Prostate gland (tissue), 2 donors: ENCODE data around the gene ITPR2. TPM values are rescaled to one million over a fixed set of nuclear protein-coding genes. Genes with fewer than 3 reads are reported as not detected.

ENCODE experiments used
- DNase-seq: peaks from one replicate; pipeline ENCODE4 v3.0.0-alpha.2; 2019; ENCODE audit warnings: low spot score
- H3K27ac ChIP-seq, 2 donors: fragments of 200-600 bp; sonication (generic); 2 replicates each; pipeline ENCODE4 v1.5.1; 2017 to 2019
- H3K27me3 ChIP-seq: fragments of 200-600 bp; sonication (generic); replicated peaks from 2 replicates; pipeline ENCODE4 v1.5.1; 2019; ENCODE audit not compliant: insufficient read depth
- H3K36me3 ChIP-seq, 2 donors: fragments of 200-600 bp; sonication (generic); 1 replicate in 1 of 2; 2 replicates in 1 of 2; pipeline versions ENCODE4 v1.5.1 to v1.8.1; 2017 to 2019
- H3K4me1 ChIP-seq: fragments of 200-600 bp; sonication (generic); replicated peaks from 2 replicates; pipeline ENCODE4 v1.5.1; 2019
- H3K4me3 ChIP-seq, 2 donors: fragments of 200-600 bp; sonication (generic); 2 replicates each; pipeline ENCODE4 v1.5.1; 2017 to 2019
- H3K9me3 ChIP-seq: fragments of 200-600 bp; sonication (generic); 2 replicates; pipeline ENCODE4 v1.5.1; 2017
- POLR2A ChIP-seq: fragments of 450-650 bp; IDR thresholded peaks from one replicate; pipeline ENCODE4 v1.6.1; 2016; ENCODE audit warnings: antibody characterized with exemption, mild to moderate bottlenecking
- POLR2AphosphoS5 ChIP-seq: sonication (generic); formaldehyde crosslinking; IDR thresholded peaks from one replicate; pipeline ENCODE4 v1.6.1; 2017; ENCODE audit warnings: antibody characterized with exemption
- WGBS: methylation state at CpG from one replicate; pipeline ENCODE4 v1.1.5; 2018; 5-methylcytosine and 5-hydroxymethylcytosine counted together
- intact Hi-C: fragments of 100-400 bp; cut with DNase I; formaldehyde crosslinking; loops from one replicate; pipeline ENCODE4 v1.14.2; 2022
- total RNA-seq, 2 donors: library from RNA; depleted of rRNA; stranded (reverse); fragments of >200 nt; gene quantifications; one replicate each; pipeline ENCODE4 v1.1.0, GENCODE V29; 2016
- TF ChIP-seq, protein P1 (sequence below), 4 experiments: fragments of 200-600 bp in 2 of 4; fragments of 450-650 bp in 2 of 4; sonication (generic) in 2 of 4; IDR thresholded peaks; 1 replicate in 3 of 4; 2 replicates in 1 of 4; pipeline ENCODE4 v1.5.1; 2016 to 2019; ENCODE audit warnings: antibody characterized with exemption in 4 of 4, mild to moderate bottlenecking in 2 of 4, moderate library complexity in 2 of 4

ITPR2 gene
- total RNA-seq, 2 donors from 2014 or later = 30.0 to 44.4 TPM

DNA sequence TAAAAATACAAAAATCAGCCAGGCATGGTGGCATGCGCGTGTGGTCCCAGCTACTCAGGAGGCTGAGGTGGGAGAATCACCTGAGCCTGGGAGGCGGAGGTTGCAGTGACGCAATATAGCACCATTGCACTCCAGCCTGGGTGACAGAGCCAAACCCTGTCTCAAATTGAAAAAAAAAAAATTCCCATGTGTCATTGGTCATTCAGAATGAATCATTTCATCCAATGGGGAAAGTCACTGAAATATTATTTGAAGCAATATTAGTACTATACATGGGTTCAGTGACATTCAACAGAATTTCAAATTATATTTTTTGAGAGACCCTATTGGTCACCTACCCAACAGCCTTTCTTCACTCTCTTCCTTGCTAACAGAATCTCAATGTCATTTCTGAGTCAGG is 276.1 kb downstream of the ITPR2 start:
- Histone ChIP-seq H3K27ac (no peak overlapping the region), H3K27me3 (no peaks in the 10 kb centered on the region), H3K4me1 (no peaks in the 10 kb centered on the region), H3K4me3 (no peak overlapping the region), H3K9me3 (no peaks in the 10 kb centered on the region), H3K36me3 (no peaks in the 10 kb centered on the region)
- intact Hi-C loops = no loop called here
- TF ChIP-seq, protein P1, sequence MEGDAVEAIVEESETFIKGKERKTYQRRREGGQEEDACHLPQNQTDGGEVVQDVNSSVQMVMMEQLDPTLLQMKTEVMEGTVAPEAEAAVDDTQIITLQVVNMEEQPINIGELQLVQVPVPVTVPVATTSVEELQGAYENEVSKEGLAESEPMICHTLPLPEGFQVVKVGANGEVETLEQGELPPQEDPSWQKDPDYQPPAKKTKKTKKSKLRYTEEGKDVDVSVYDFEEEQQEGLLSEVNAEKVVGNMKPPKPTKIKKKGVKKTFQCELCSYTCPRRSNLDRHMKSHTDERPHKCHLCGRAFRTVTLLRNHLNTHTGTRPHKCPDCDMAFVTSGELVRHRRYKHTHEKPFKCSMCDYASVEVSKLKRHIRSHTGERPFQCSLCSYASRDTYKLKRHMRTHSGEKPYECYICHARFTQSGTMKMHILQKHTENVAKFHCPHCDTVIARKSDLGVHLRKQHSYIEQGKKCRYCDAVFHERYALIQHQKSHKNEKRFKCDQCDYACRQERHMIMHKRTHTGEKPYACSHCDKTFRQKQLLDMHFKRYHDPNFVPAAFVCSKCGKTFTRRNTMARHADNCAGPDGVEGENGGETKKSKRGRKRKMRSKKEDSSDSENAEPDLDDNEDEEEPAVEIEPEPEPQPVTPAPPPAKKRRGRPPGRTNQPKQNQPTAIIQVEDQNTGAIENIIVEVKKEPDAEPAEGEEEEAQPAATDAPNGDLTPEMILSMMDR (IDR thresholded peaks at IDR 0.05) = no peak
- no peak for TF ChIP-seq POLR2A
- no peak for TF ChIP-seq POLR2AphosphoS5
- no peak for DNase-seq
- 99% methylated on average over 4 of the region's 4 CpGs for WGBS

GRCh38 chr12:26555139-26555538 is 277.9 kb downstream of the ITPR2 start:
- TF ChIP-seq POLR2AphosphoS5 (no peak), POLR2A (no peak)
- TF ChIP-seq, protein P1 (IDR thresholded peaks at IDR 0.05) = no peak

GRCh38 chr12:26554332-26554731 is 278.7 kb downstream of the ITPR2 start:
- Histone ChIP-seq H3K4me3 (no peak overlapping the region), H3K36me3 (no peaks in the 10 kb centered on the region), H3K4me1 (no peaks in the 10 kb centered on the region), H3K27me3 (no peaks in the 10 kb centered on the region), H3K27ac (no peak overlapping the region), H3K9me3 (no peaks in the 10 kb centered on the region)
- DNase-seq = no peak
- TF ChIP-seq POLR2AphosphoS5 (no peak), POLR2A (no peak)
- TF ChIP-seq, protein P1 (IDR thresholded peaks at IDR 0.05) = no peak
- intact Hi-C loops = no loop called here
- WGBS = 73% methylated on average over 4 of the region's 4 CpGs

More at GRCh38 chr12:26555139-26555538, 277.9 kb downstream of the ITPR2 start:
- no peaks in the 10 kb centered on the region for H3K27me3 ChIP-seq
- H3K36me3 ChIP-seq = no peaks in the 10 kb centered on the region
- intact Hi-C loops = no loop called here
- no peak overlapping the region for H3K27ac ChIP-seq
- DNase-seq = no peak
- WGBS = 92% methylated on average over 4 of the region's 4 CpGs
- no peaks in the 10 kb centered on the region for H3K9me3 ChIP-seq
- no peaks in the 10 kb centered on the region for H3K4me1 ChIP-seq
- H3K4me3 ChIP-seq = no peak overlapping the region

GRCh38 chr12:26551385-26551784 is 281.6 kb downstream of the ITPR2 start:
- H3K27ac ChIP-seq = no peak overlapping the region
- DNase-seq = no peak
- H3K36me3 ChIP-seq = no peaks in the 10 kb centered on the region
- no peak for TF ChIP-seq POLR2A
- no peak for TF ChIP-seq POLR2AphosphoS5
- TF ChIP-seq, protein P1 (IDR thresholded peaks at IDR 0.05) = no peak
- 92% methylated on average over 3 of the region's 3 CpGs for WGBS
- H3K4me3 ChIP-seq = no peak overlapping the region
- H3K27me3 ChIP-seq = no peaks in the 10 kb centered on the region
- no peaks in the 10 kb centered on the region for H3K4me1 ChIP-seq
- no peaks in the 10 kb centered on the region for H3K9me3 ChIP-seq
- intact Hi-C loops = no loop called here

DNA sequence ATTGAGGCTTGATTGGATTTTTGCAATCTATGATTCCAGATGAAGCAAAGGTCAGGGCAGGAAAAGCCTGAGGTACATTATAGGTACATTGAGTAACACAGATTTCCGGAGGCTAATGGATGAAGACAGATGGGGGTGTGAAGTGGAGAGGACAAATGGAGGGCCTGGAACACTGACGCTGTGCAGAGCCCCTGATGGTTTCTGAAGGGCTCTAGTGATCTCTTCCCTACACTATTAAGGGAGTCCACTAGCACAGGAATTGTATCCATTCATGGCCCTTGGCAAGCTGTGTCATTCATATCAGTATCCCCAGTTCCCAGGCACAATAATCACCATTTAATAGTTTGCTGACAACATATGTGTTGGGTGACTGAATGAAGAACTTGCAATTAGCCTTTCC is 284.8 kb downstream of the ITPR2 start:
- intact Hi-C loops = no loop called here
- Histone ChIP-seq H3K9me3 (no peaks in the 10 kb centered on the region), H3K27me3 (no peaks in the 10 kb centered on the region), H3K36me3 (no peaks in the 10 kb centered on the region), H3K27ac (no peak overlapping the region), H3K4me1 (no peaks in the 10 kb centered on the region), H3K4me3 (no peak overlapping the region)
- no peak for TF ChIP-seq POLR2AphosphoS5
- no peak for TF ChIP-seq POLR2A
- TF ChIP-seq, protein P1 (IDR thresholded peaks at IDR 0.05) = no peak
- 82% methylated on average over 2 of the region's 2 CpGs for WGBS
- no peak for DNase-seq
